HG03097 (cell line): ENCODE data around the gene NPC1.
A peak's percentile ranks its signal among the peaks of the same experiment; 100 is the strongest.
"Not testable (repeated sequence)": the region's sequence is repeated elsewhere in the genome, so short reads cannot be mapped to it uniquely, and the experiment has no call there.

Experiments
- ATAC-seq: cut with Tn5 transposase; IDR thresholded peaks from one replicate; pipeline ENCODE4 v1.9.1; 2021; ENCODE audit not compliant: unreplicated experiment, low FRiP score

Gene NPC1

DNA sequence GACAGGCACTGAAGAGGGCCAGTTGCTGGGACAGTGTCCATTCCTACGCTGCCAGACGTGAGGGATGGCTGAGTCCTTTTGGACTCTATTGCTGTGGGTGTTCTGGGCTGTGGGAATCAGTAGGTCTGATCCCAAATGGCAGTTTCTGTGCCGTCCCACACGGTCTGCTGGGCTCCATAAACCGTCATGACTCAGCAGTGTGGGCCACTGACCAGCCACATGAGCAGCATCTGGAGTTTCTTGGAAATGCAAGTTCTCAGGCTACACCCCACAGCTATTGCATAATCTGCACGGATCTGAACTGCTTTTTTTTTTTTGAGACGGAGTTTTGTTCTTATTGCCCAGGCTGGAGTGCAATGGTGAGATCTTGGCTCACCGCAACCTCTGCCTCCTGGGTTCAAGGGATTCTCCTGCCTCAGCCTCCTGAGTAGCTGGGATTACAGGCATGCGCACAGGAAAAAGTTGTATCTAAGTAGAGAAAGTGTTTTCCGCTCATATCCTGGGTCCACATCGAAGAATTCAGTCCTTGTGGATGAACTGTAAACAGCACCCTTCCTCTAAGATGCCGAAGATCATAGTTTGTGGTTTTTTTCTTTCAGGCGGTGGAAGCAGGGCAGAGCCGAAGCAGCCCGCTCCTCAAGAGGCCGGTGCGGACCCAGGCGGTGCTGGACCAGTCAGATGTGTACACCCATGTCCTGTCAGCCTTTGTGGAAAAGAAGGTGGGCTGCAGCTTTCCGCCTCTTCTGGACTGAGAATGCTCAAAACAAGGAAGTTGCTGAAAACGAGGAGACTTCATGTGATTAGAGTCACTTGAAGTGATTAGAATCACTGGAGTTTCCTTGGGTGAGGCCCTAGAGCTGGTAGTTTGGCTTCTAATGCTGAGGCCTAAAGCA lies 57.5 kb downstream of the NPC1 start:
- ATAC-seq = no peak

DNA sequence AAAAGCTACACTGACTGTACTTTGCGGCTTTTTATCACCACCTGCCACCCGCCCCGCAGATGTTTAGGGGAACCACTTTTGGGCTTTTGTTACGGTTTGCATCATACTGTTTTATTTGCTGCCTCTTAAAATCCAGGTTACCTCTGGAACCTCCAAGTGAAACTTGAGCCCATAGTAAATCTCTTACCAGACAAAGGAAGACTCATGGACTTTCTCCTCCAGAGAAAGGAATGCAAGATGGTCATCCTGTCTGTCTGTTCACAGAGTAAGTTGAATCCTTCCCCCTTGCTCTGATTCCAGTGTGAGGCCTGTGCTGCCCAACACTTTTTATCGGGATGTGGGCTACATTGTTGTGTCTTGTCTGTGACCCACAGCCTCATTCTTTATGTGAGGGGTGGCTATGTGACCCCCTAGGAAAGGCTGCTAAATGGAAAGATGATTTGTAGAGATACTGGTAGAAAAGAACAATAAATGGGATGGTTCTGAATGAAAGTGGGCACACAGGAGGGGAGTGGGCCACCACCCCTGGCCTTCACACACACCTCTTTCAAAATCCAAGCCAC lies 59.7 kb downstream of the NPC1 start:
- ATAC-seq = no peak

DNA sequence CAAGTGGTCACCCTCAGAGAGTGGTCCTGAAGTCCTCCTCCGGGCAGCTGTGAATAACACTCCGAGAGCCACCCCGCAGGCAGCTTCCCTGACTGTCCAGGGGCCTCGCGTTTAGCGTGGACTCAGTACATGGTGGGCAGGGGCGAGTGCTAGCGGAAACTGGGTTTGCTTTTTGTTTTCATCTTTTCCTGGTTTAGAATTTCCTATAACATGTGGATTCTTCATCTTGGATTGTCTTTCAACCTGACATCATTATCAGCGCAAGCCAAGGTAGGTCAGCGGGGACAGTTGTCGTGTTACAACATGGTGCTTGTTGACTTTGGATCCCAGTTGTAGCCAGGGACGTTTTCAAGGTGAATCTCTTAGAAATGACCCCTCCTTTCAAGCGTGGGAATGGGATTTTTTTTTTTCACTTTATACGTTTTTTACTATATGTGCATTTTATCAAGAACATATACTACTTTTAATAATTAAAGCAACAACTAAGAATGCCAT lies 62.0 kb downstream of the NPC1 start:
- no peak for ATAC-seq

DNA sequence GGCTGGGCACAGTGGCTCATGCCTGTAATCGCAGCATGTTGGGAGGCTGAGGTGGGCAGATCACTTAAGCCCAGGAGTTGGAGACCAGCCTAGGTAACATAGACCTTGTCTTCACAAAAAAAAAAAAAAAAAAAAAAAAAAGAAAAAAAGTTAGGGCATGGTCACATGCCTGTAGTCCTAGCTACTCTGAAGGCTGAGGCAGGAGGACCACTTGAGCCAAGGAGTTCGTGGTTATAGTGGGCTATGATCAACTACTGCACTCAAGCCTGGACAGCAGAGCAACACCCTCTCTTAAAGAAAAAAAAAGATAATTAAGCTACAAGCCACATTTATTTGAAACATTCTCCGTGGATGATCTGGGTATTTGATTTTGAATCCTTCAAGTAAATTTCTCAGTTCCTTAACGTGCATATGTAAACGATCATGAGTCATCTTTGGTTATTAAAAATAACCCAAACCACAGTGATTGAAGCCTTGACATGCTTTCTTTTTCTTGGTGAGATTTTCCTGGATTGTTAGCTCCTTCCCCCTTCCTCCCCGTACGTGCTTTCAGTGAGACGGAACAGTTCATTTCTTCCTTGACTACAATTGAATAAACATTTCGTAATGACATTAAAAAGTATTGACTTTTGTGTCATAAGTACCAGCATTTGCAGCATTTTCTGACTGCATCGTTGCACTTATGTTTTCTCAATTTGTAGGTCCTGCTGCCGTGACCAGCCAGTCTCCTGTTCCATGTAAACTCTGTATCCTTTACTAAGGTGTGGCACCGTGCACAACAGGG lies 62.7 kb downstream of the NPC1 start:
- ATAC-seq = no peak

DNA sequence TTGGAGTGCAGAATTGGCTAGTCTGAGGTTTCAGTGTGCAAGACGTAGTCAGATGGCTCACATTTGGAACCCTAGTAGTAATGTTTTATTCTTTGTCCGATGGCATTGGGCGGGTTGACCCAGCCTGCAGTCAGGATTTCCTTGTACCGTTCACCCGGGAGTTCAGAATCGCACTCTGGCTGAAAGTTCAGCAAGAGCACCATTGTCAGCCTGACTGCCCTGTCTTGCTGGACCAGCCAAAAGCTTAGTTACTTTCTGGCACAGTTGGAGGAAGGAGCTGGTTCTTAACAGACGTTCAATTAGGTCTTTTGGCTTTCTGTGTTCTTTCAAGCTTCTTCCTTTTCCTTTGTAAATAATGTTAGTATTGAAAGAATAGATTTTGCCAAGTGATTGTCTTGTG lies 64.4 kb downstream of the NPC1 start:
- no peak for ATAC-seq

DNA sequence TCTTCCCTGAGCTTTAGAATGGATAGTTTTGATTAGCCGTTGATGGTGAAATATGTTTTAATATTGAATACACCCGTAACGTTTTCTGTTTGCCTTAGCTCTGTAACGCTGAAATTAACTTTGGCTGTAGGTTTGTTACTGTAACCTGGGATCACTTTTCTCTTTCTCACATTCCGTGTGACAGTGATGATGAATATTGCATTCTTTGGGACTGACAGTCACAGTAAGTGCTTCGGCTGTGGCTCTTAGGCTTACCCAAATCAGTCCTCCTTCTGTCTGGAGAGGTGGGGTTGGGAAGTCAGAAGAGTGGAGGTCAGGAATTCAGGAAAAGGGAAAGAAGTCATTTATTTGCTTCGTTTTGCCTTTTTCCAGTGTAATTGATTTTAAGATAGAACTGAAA lies 65.0 kb downstream of the NPC1 start:
- no peak for ATAC-seq

DNA sequence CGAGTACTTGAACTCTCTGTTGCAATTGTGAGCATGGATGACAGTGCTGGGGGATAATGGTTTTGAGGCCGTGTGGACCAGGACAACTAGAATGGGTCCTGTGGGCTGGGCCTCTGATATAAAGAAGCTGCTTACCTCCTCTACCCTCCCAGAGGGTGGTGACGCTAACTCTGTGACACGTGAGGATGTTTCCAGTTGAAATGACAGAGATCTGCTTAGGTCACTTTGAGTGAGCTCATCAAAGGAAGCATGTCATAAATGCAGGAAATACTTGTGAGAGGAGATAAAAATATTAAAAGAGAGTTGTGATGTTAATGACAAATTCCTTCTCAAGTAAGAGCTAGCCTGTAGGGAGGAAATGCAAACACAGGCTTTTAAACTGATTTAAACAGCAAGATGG lies 66.6 kb downstream of the NPC1 start:
- ATAC-seq = no peak

DNA sequence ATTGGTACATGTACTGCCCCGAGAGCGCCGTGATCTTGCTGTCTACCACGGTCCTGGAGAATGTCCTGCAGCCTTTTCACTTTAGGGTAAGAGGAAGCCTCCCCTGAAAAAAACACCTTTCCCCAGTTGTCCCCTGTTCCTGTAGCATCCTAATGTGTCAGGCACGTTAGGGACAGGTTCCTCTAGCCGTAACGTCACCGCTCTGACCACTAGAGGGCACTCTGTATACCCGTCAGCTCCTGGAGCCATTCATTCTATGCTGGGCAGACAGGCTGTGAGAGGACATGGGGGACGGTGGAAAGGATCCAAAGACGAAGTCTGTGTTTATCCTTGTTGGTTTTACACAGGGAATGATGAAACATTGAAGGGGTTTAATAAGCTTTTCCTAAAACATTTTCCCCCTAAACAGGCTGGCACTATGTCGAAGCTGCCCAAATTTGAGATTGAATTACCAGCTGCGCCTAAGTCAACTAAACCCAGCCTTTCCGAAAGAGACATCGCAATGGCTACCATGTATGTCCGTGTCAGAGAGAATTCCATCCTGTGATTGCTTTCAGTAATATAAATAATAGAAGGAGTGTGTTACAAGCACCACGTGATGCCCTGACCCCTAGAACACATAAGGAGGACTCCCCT lies 70.3 kb downstream of the NPC1 start:
- no peak for ATAC-seq

DNA sequence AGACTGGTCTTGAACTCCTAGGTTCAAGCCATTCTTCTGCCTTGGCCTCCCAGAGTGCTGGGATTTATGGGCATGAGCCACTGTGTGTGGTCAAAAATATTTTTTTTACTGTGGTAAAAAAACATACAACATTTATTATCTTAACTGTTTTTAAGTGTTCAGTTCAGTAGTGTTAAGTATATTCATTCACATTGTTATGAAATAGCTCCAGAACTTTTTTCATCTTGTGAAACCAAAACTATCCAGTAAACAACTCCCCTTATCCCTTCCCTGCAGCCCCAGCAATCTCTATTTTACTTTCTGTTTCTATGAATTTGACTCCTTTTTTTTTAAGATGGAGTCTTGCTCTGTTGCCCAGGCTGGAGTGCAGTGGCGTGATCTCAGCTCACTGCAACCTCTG lies 73.7 kb downstream of the NPC1 start:
- ATAC-seq = no peak

DNA sequence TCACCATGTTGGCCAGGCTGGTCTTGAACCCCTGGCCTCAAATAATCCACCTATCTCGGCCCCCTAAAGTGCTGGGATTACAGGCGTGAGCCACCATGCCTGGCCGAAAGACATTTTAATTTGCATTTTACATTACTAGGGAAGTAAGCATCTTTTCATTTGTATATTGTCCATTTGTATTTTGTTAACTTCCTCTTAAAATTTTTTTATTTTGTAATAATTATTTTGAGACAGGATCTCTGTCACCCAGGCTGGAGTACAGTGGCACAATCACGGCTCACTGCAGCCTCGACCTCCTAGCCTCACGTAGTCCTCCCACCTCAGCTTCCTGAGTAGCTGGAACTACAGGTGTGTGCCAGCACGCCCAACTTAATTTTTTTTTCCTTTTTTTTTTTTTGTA lies 74.1 kb downstream of the NPC1 start:
- ATAC-seq = not testable (repeated sequence)

DNA sequence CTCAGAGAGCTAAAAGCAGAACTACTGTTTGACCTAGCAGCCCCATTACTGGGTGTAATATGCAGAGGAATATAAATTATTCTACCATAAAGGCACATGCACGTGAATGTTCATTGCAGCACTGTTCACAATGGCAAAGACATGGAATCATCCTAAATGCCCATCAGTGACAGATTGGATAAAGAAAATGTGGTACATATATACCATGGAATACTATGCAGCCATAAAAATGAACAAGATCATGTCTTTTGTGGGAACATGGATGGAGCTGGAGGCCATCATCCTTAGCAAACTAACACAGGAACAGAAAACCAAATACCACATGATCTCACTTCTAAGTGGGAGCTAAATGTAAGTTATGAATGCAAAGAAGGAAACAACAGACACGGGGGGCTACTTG lies 75.4 kb downstream of the NPC1 start:
- not testable (repeated sequence) for ATAC-seq

DNA sequence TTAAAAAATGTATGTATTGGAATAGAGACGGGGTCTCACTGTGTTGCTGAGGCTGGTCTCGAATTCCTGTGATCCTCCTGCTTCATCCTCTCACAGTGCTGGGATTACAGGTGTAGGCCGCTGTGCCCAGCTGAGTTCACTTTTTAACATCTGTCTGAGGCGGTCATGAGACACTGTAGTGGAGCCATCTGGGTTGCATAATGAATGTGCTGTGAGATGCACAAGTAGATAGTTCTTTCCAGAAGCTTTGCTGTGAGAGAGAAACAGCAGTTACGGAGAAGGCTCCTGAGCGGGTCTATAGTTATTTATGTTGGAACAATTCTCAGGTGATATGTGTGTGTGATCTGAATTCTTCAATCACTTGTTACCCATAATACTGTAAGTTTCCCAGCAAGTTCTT lies 79.9 kb downstream of the NPC1 start:
- no peak for ATAC-seq

DNA sequence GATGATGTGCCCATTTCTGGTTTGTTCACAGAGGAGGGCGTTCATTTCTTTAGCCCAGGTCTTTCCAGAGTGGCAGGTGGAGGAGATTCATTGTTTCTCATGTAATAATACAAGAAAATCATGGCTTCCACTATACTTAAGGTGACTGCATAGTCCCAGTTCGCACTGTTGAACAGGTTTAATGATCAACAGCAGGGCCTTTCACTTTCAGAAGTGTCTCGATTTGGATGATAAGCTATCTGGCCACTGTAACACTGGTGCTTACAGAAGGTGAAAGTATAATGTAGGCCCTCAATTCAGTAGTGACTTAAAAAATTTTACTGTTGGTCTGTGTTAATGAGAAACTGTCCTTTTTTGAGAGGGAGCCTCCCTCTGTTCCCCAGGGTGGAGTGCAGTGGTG lies 81.6 kb downstream of the NPC1 start:
- peak; percentile 55 for ATAC-seq

DNA sequence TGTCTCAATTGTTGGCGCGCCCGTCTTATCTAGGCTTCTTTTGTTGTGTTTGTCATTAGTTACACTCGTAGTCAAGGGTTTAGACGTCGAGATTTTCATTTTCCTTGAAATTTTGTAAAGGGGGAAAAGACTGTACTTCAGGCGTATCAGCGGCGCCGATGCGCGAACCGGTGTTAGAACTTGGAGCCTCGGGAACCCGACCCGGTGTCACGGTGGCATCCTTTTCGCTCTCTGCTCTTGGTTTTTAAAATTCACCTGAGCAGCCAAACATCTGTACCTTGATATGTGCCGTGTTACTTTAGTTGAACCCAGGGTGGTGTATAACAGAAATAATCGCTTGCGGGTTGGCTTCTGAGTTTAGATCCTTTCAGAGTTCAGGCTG lies 82.4 kb downstream of the NPC1 start:
- ATAC-seq = no peak

DNA sequence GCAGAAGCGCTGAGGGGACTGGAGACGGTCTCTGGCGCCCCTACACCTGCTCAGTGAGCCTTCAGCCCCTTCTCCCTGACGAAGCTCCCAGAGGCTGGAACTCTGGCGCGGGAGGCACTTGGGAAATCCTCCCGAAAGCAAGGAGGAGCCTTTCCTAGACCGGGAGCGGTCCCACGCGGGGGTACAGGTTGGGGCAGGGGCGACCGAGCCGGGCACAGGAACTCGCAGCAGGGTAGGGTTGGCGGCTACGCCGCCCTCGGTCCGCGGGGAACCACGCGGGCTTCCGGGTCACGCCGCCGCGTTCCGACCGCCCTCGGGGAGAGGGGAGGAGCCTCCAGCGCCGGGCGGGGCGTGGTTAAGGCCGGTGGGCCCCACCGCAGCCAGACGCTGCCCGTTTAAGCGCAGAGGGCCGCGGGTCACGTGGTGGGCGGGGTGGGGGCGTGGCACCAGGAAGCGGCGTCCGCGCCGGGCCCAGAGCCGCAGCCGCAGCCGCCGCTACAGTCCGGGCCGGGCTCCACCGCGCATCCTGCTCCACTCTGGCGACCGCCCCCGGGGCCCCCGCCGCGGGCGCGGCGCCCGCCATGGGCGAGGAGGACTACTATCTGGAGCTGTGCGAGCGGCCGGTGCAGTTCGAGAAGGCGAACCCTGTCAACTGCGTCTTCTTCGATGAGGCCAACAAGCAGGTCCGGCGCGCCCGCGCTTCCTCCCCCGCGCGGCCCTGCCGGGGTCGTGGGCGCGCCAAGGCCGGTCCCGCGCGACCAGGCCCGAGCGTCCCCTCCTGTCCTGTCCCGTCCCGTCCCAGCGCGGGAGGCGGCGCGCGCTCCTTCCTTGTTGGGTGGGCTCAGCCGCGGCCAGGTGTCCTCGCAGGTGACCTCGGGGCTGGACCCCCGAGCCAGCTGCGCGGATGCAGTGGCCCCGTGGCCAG lies 83.0 kb downstream of the NPC1 start, which contains the start of gene RMC1:
Gene RMC1, plus strand, starts transcription at position 474 of the 925 bp plus-strand sequence. Its CDS starts 108 bp downstream, at position 582.
- peak; percentile 76 for ATAC-seq

DNA sequence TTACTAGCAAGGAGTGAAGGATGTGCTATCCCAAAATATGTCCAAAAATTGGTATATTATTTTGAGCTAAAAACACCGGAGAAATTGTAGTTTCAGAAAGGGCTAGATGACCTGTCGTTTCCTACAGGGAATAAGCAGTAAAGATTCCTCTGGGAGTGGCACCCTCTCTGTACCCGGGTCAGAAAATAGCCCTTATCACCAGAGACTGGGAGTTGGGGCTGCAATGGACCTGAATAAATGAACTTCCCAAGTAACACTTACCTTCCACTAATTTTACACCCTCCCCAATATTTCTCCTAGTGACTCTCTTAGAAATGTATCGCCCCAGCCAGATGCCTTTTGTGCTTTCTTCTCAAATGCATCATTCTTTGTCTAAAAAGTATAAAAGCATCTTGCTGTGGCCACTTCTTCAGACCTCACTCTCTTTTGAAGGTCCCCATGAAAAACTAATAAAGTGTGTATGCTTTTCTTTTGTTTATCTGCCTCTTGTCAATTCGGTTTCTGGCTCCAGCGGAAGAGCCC lies 83.7 kb downstream of the NPC1 start:
- ATAC-seq = no peak

DNA sequence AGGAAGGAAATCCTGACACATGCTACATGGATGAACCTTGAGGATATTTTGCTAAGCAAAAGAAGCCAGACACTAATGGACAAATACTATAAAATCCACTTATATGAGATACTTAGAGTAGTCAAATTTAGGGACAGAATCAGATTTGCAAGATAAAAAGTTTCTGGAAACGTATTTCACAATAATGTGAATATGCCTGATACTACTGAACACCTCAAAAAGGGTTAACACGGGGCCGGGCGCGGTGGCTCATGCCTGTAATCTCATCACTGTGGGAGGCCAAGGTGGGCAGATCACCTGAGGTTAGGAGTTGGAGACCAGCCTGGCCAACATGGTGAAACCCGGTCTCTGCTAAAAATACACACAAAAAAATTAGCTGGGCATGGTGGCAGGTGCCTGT lies 84.7 kb downstream of the NPC1 start:
- ATAC-seq = no peak

DNA sequence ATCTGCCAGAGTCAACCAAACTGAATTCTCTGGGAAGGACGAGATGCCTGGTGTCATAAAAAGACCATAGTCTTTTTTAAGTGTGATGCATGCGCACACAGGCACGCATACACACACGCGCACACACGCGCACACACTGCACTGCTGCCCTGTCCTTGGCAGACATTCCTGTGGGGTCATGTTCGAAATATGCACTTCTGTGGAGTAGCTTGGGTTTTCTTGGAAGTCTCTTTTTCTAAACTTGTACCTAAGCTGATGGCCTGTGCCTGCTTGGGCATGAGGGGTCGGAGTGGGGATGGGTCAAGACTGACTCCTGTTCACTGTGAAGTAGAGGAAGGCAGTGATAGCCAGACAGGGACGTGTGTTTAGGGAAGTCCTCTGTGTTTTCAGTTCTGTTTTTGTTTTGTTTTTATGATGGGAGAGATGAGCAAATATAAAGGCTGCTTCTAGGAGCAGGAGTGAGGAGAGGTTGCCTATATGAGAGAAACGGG lies 87.0 kb downstream of the NPC1 start:
- ATAC-seq = no peak

DNA sequence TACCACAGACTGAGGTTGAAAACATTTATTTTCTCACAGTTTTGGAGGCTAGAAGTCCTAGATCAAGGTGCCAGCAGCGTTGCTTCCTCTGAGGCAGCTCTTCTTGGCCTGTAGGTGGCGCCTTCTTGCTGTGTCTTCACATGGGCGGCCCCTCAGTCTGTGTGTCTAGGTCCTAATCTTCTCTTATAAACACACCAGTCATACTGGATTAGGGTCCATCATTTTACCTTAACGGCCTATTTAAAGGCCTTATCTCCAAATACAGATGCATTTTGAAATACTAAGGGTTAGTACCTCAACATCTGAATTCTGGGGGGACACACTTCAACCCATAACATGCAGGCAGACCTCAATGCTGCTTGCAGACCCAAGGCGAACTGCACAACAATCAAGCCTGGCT lies 87.4 kb downstream of the NPC1 start:
- ATAC-seq = peak; percentile 29
